ENCODE results near the gene L2HGDH.
"Not testable (repeated sequence)": the region's sequence is repeated elsewhere in the genome, so short reads cannot be mapped to it uniquely, and the experiment has no call there.

The L2HGDH gene

DNA sequence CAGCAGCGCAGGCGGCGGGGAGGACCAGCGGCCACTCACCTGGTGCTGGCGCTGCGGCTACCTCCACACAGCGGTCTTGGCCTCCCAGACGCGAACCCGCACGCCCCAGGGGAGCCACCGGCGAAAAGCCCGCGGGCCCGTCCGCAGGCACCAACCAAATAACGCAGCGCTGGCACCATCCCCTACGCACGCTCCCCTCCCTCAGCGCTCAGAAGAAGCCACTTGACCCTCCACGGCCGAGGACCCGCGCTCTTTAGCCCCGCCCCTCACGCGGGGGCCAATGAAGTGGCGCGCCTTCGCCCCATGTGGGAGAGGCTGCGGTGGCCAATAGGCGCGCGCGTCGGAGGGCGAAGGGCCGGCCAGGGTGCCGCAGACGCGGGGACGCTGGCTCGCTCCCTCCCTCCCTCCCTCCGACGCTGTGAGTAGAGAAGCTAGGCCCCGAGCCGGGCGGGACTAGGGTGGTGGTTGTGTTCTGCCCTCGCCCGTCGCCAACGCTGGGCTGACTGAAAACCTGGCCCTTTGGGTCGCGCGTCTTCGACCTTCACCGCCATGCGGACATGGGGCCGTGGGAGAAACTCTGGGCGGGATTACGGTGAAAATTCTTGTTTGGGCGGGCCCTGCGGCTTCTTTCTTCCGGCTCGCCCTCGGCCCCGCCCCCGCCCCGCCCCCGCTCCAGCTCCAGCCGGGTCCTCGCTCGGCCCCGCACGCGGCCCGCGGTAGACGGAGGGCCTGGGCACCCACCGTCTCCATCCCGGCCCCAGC, at the start of gene L2HGDH, which contains the start of gene DMAC2L:
L2HGDH (minus strand) TSS at position 258 of the 762 bp plus-strand sequence; CDS start at position 179, 79 bp downstream.
DMAC2L (plus strand) TSS at position 353 of the 762 bp plus-strand sequence. CDS start 9,164 bp downstream, outside the sequence.
- in situ Hi-C loops (cut with HindIII; ENCODE audit: low sequenced_read_pairs), result no loop called here

DNA sequence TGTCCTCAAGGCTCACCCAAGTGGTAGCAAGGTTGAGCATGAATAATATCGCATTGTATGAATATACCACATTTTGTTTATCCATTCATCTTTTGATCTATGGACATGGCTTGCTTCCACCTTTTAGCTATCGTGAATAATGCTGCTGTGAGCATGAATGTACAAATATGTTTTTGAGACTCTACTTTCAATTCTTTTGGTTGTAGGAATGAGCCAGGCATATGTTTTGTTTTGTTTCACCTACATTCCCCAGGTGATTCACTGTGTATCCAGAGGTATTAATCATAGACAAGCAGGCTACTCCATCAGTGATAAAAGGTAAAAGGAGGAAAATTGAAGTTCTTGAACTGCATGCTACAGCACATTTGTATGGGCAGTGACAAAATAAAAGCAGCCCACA, 48.8 kb upstream of the L2HGDH start:
- TF ChIP-seq, protein P1, sequence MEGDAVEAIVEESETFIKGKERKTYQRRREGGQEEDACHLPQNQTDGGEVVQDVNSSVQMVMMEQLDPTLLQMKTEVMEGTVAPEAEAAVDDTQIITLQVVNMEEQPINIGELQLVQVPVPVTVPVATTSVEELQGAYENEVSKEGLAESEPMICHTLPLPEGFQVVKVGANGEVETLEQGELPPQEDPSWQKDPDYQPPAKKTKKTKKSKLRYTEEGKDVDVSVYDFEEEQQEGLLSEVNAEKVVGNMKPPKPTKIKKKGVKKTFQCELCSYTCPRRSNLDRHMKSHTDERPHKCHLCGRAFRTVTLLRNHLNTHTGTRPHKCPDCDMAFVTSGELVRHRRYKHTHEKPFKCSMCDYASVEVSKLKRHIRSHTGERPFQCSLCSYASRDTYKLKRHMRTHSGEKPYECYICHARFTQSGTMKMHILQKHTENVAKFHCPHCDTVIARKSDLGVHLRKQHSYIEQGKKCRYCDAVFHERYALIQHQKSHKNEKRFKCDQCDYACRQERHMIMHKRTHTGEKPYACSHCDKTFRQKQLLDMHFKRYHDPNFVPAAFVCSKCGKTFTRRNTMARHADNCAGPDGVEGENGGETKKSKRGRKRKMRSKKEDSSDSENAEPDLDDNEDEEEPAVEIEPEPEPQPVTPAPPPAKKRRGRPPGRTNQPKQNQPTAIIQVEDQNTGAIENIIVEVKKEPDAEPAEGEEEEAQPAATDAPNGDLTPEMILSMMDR (IDR thresholded peaks at IDR 0.05; ENCODE audit: low read depth, low read length, missing control alignments), result no peak
- H3K4me3 ChIP-seq (ENCODE audit: low read depth, low read length), result no peak overlapping the region
- DNase-seq (ENCODE audit: low read depth), result no peak
- in situ Hi-C loops (cut with HindIII; ENCODE audit: low sequenced_read_pairs), result no loop called here

More for the DNA sequence above, at the start of gene L2HGDH, which contains the start of gene DMAC2L:
- peak within 1 kb of the TSS; percentile 71 for H3K4me3 ChIP-seq (ENCODE audit: low read depth, low read length)
- peak; percentile 65 for DNase-seq (ENCODE audit: low read depth)
- TF ChIP-seq, protein P1 (IDR thresholded peaks at IDR 0.05; ENCODE audit: low read depth, low read length, missing control alignments), result no peak

DNA sequence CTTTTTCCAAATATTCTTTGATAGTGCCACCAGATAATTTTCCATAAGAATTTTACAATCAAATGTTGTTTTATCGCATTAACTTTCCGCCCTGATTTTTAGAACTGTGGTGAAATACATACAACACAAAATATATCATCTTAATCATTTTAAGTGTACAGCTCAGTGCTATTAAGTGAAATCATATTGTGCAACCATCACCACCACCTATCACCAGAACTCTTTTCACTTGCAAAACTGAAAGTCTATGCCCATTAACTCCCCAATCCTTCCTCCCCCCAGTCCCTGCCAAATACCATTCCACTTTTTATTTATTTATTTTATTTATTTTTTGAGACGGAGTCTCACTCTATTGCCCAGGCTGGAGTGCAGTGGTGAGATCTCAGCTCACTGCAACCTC, 48.1 kb upstream of the L2HGDH start:
- no peak overlapping the region for H3K4me3 ChIP-seq (ENCODE audit: low read depth, low read length)
- TF ChIP-seq, protein P1 (IDR thresholded peaks at IDR 0.05; ENCODE audit: low read depth, low read length, missing control alignments), result no peak
- in situ Hi-C loops (cut with HindIII; ENCODE audit: low sequenced_read_pairs), result no loop called here
- DNase-seq (ENCODE audit: low read depth), result no peak

DNA sequence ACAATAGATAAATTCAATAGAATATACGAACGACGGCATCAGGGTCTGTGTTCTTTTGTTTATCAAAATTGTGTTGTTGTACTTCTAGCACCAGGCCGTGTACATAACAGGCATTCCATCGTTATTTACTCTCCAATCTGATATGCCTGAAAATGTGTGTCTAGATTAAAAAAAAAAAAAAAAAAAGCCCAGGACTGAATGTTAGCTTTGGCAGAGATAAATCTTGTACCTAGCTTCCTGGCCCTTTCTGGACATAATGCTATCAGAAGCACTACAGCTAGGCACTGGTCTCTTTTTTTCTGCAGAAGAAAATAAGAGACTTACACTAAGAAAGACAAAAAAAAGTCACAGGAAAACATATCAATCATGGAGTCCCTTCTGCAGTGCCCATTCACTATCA, 47.6 kb upstream of the L2HGDH start:
- TF ChIP-seq, protein P1 (IDR thresholded peaks at IDR 0.05; ENCODE audit: low read depth, low read length, missing control alignments), result no peak
- DNase-seq (ENCODE audit: low read depth), result no peak
- in situ Hi-C loops (cut with HindIII; ENCODE audit: low sequenced_read_pairs), result no loop called here
- no peak overlapping the region for H3K4me3 ChIP-seq (ENCODE audit: low read depth, low read length)

DNA sequence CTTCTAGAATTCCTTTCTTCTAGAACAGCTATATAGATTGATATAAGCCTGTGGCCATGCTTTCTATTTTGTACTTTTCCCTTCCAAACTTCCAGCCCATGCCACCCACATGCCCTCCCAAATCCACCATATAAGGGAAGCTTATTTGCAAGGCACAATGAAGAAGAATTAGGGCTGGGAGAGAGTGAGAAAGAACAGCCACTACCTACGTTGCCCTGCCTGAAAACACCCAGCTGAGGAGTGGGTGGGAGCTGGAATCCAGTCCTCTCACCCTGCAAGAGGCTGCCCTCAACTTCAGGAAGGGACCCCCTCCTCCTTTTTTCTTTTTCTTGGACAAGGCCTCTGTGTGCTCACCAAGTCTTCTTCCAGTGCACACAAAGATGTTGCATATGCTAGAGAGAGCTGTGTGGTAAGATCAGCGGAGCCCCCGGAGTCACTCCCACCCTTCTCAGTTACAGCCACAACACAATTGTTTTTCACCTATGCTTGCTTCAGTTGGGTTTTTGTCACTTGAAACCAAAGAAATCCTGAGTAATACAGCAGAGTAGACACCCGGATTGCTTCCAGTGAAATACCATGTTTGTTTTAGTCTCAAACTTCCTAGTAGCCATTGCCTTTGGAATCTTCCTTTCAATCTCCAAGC, 45.8 kb upstream of the L2HGDH start:
- in situ Hi-C loops (cut with HindIII; ENCODE audit: low sequenced_read_pairs), result no loop called here
- no peak for DNase-seq (ENCODE audit: low read depth)
- H3K4me3 ChIP-seq (ENCODE audit: low read depth, low read length), result no peak overlapping the region
- TF ChIP-seq, protein P1 (IDR thresholded peaks at IDR 0.05; ENCODE audit: low read depth, low read length, missing control alignments), result no peak

DNA sequence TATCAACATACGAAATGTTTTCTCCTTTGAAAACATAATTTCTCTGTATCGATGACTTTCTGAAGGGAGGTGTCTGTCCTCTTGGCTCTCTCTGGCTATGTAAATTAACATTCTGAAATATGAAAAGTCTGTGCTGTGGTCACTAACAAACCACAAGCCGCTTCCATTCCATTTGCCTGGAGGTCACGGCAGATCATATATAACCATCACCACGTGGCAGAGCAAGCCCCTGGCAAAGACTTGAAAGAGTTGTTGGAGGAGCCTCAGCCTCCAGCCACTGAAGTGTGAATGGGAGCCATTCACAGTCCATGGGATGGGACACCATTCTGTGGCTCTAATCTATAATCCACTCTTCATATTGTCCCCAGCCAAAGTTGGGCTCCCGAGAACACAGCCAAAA, 45.1 kb upstream of the L2HGDH start:
- H3K4me3 ChIP-seq (ENCODE audit: low read depth, low read length), result no peak overlapping the region
- DNase-seq (ENCODE audit: low read depth), result no peak
- in situ Hi-C loops (cut with HindIII; ENCODE audit: low sequenced_read_pairs), result no loop called here
- TF ChIP-seq, protein P1 (IDR thresholded peaks at IDR 0.05; ENCODE audit: low read depth, low read length, missing control alignments), result no peak

DNA sequence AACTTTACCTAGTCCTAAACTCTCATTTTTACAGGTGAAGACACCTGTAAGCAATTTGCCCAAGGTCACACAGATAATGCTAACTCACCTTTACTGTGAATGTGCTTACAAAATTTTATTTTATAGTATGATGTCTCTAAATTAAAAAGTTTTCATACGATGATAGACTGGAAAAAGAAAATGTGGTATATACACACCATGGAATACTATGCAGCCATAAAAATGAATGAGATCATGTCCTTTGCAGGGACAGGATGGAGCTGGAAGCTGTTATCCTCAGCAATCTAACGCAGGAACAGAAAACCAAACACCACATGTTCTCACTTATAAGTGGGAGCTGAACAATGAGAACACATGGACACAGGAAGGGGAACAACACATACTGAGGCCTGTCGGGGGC, 44.3 kb upstream of the L2HGDH start:
- DNase-seq (ENCODE audit: low read depth); in situ Hi-C loops (cut with HindIII; ENCODE audit: low sequenced_read_pairs); H3K4me3 ChIP-seq (ENCODE audit: low read depth, low read length): not testable (repeated sequence)
